ENCODE results near the gene WSCD1.

WSCD1 gene

DNA sequence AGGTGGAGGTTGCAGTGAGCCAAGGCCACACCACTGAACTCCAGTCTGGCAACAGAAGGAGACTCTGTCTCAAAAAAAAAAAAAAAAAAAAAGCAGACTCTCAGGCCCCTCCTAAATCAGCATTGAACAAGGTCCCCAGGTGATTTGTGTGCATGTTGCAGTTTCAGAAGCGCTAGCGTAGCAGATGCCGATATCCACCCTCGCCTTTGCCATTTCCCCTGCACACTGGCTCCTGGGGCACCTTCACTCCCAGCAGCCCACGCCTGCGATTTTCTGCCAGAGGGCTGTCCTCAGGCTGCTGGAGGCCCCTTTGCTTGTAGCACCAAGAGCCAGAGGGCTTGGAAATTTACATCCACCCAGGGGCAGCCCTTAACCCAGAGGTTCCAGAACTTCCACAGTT lies 95.6 kb downstream of the WSCD1 start:
- Histone ChIP-seq H3K4me1 (ENCODE audit: control insufficient read depth, insufficient read depth, low read length) (peaks cover 3% of the 10 kb centered on the region; the same call in 1 of the 2 replicates), H3K4me3 (ENCODE audit: low read length) (no peak overlapping the region), H3K27ac (ENCODE audit: low read length) (no peak overlapping the region), H3K27me3 (ENCODE audit: control insufficient read depth, insufficient read depth, low read length) (no peaks in the 10 kb centered on the region), H3K36me3 (ENCODE audit: control insufficient read depth, insufficient read depth, low read length) (no peaks in the 10 kb centered on the region), H3K9me3 (ENCODE audit: control insufficient read depth, insufficient read depth, low read length) (no peaks in the 10 kb centered on the region)
- DNase-seq (ENCODE audit: low read depth, low spot score) = no peak
- WGBS (ENCODE audit: insufficient coverage, insufficient read length) = no CpG with 5 or more reads among the region's 6 CpGs

DNA sequence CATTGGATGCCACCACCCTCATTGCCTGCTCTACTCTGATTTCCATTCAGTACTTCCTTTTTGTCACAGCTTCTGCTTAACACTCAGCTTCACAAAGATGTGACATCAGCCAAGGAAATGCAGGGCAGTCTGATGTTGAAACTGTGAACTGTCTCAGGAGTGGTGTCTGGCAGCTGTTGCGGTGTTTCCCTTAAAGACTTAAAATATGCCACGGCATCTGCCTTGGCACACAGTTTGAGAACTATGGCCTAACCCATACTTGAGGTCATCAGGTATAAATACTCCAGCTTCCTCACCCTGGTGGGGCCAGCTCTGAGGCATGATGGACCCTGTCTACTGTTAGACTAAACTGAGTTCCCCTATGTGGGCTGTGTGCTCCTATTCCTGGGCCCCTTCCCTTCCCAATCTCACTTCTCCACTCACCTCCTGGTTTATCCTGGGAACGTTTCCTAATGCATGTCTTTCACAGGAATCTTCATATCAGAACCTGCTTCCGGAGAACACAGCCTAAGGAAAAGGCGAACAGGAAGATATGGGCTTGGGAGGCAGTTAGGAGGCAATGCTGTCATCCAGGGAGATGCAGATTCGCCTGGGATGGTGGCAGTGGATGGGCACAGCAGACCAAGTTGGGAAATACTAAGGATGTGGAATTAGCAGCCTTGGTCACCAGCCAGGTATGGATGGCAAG lies 96.5 kb downstream of the WSCD1 start:
- no peaks in the 10 kb centered on the region for H3K36me3 ChIP-seq (ENCODE audit: control insufficient read depth, insufficient read depth, low read length)
- no peaks in the 10 kb centered on the region for H3K27me3 ChIP-seq (ENCODE audit: control insufficient read depth, insufficient read depth, low read length)
- H3K27ac ChIP-seq (ENCODE audit: low read length) = no peak overlapping the region
- DNase-seq (ENCODE audit: low read depth, low spot score) = no peak
- peaks cover 3% of the 10 kb centered on the region; the same call in 1 of the 2 replicates for H3K4me1 ChIP-seq (ENCODE audit: control insufficient read depth, insufficient read depth, low read length)
- H3K9me3 ChIP-seq (ENCODE audit: control insufficient read depth, insufficient read depth, low read length) = no peaks in the 10 kb centered on the region
- no peak overlapping the region for H3K4me3 ChIP-seq (ENCODE audit: low read length)
- no CpG with 5 or more reads among the region's 6 CpGs for WGBS (ENCODE audit: insufficient coverage, insufficient read length)

DNA sequence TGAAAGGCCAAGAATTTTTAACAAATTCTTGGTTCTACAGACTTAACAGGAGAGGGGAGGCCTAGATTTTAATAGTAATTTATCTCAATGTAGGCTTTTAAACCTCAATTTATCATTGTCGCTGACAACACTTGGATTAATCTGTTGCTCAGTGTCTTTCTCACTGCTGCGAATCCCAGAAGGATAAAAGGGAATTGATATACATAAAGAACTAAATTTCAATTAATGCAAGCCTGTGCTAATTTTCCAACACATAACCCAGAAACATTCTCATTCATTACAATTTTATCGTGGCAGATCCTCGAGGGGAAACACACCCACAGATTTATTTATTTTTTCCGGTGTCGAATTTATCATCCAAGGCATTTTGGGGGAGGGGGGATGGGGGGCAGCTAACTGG lies 98.1 kb downstream of the WSCD1 start:
- WGBS (ENCODE audit: insufficient coverage, insufficient read length) = no CpG with 5 or more reads among the region's 6 CpGs

DNA sequence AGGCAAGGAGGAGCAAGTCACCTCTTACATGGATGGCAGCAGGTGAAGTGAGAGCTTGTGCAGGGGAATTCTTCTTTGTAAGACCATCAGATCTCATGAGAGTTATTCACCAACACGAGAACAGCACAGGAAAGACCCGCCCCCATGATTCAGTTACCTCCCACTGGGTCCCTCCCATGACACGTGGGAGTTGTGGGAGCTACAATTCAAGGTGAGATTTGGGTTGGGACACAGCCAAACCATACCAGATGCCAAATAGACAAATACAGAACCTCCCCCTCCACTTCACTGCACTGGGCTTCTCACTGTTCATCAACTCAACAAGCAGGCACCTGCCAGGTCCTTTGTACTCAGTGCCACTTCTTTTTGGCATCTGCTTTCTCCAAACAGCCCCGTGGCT lies 100.2 kb downstream of the WSCD1 start:
- Histone ChIP-seq H3K27ac (ENCODE audit: low read length) (no peak overlapping the region), H3K4me1 (ENCODE audit: control insufficient read depth, insufficient read depth, low read length) (no peaks in the 10 kb centered on the region), H3K9me3 (ENCODE audit: control insufficient read depth, insufficient read depth, low read length) (no peaks in the 10 kb centered on the region), H3K36me3 (ENCODE audit: control insufficient read depth, insufficient read depth, low read length) (no peaks in the 10 kb centered on the region), H3K4me3 (ENCODE audit: low read length) (no peak overlapping the region), H3K27me3 (ENCODE audit: control insufficient read depth, insufficient read depth, low read length) (no peaks in the 10 kb centered on the region)
- no CpG with 5 or more reads among the region's 4 CpGs for WGBS (ENCODE audit: insufficient coverage, insufficient read length)
- no peak for DNase-seq (ENCODE audit: low read depth, low spot score)

More for the DNA sequence above, 98.1 kb downstream of the WSCD1 start:
- H3K9me3 ChIP-seq (ENCODE audit: control insufficient read depth, insufficient read depth, low read length) = no peaks in the 10 kb centered on the region
- no peaks in the 10 kb centered on the region for H3K27me3 ChIP-seq (ENCODE audit: control insufficient read depth, insufficient read depth, low read length)
- H3K36me3 ChIP-seq (ENCODE audit: control insufficient read depth, insufficient read depth, low read length) = no peaks in the 10 kb centered on the region
- no peak overlapping the region for H3K27ac ChIP-seq (ENCODE audit: low read length)
- DNase-seq (ENCODE audit: low read depth, low spot score) = no peak
- no peak overlapping the region for H3K4me3 ChIP-seq (ENCODE audit: low read length)
- H3K4me1 ChIP-seq (ENCODE audit: control insufficient read depth, insufficient read depth, low read length) = no peaks in the 10 kb centered on the region

DNA sequence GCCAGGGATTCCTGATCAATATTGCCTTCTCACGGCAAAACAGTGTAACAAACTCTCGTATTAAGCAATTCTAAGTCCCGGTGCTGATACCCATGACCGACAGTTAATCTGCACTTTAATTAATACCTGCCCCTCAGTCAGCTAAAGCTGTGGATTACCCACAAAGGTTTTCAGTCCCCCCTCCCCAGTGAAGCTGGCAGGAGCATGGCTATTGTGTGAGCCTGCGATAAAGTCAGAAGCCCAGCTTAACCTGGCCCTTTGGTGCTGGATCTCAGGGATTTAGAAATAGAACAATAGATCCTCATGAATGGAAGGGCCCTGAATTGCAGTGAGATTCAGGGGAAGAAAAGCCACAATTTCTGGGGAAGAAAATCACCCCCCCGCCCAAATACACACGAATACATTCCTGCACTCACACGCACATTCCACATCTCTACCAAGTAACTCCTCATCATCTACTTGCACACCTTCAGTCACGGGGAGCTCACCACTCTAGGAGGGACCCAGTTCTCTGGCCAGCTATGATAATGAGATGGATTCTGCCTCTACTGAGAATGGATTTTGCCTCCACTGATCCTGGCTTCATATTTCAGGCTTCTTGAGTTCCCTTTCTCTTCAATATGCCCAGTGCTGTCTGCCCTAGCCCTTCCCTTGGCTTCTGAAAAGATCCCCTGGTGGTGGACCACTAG lies 102.6 kb downstream of the WSCD1 start:
- Histone ChIP-seq H3K27me3 (ENCODE audit: control insufficient read depth, insufficient read depth, low read length) (no peaks in the 10 kb centered on the region), H3K36me3 (ENCODE audit: control insufficient read depth, insufficient read depth, low read length) (no peaks in the 10 kb centered on the region), H3K27ac (ENCODE audit: low read length) (no peak overlapping the region), H3K9me3 (ENCODE audit: control insufficient read depth, insufficient read depth, low read length) (no peaks in the 10 kb centered on the region), H3K4me1 (ENCODE audit: control insufficient read depth, insufficient read depth, low read length) (no peaks in the 10 kb centered on the region), H3K4me3 (ENCODE audit: low read length) (no peak overlapping the region)
- WGBS (ENCODE audit: insufficient coverage, insufficient read length) = 100% methylated on average over 2 of the region's 9 CpGs
- DNase-seq (ENCODE audit: low read depth, low spot score) = no peak

DNA sequence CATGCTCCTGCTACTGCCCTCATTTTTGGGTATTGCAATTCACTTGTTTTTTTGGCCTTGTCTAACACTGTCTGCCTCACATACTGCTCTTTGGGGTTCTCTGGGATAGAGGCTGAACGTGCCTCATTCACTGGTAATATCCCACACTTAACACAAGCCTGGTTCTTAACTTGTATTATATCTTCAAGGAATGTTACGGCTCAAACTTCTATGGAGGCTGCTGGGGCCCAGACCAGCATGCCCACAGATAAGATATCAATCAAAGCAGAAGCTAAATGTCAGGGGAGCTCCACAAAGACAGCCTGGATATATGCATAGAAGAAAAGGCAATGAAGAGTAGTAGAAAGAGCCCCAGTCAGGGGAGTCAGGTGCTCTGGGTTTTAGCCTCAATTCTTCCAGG lies 103.5 kb downstream of the WSCD1 start:
- H3K9me3 ChIP-seq (ENCODE audit: control insufficient read depth, insufficient read depth, low read length) = no peaks in the 10 kb centered on the region
- H3K4me1 ChIP-seq (ENCODE audit: control insufficient read depth, insufficient read depth, low read length) = no peaks in the 10 kb centered on the region
- H3K4me3 ChIP-seq (ENCODE audit: low read length) = no peak overlapping the region
- no CpG with 5 or more reads among the region's 2 CpGs for WGBS (ENCODE audit: insufficient coverage, insufficient read length)
- no peaks in the 10 kb centered on the region for H3K36me3 ChIP-seq (ENCODE audit: control insufficient read depth, insufficient read depth, low read length)
- H3K27me3 ChIP-seq (ENCODE audit: control insufficient read depth, insufficient read depth, low read length) = no peaks in the 10 kb centered on the region
- H3K27ac ChIP-seq (ENCODE audit: low read length) = no peak overlapping the region
- DNase-seq (ENCODE audit: low read depth, low spot score) = no peak
